ENCODE data around the gene MAPK4. TPM values are rescaled to one million over a fixed set of nuclear protein-coding genes. Genes with fewer than 3 reads are reported as not detected.

MAPK4 gene
- total RNA-seq, 3 donors from 2014 or later, result 0.41 to 9.9 (median 0.43) TPM

DNA sequence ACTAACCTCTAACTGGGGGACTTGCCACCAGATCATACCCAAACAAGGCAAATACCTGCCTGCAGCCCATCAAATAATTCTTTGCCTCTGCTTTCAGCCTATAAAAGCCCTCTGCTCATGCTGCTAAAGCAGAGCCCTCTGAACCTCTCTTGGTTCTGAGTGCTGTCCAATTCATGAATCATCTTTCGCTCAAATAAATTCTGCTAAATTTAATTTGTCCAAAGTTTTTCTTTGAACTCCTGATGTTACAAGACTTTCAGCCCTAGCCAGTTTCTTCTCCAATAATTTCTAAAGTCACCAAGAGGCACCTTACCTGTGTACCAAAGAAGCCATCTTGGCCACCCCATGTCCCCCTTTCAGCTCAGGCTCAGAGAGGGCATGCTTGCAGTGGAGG lies 188.0 kb downstream of the MAPK4 start:
- Histone ChIP-seq H3K4me3 (no peak overlapping the region), H3K9me3 (no peaks in the 10 kb centered on the region), H3K36me3 (ENCODE audit: low read depth) (no peaks in the 10 kb centered on the region), H3K4me1 (ENCODE audit: low read depth) (no peaks in the 10 kb centered on the region)
- no peak for ATAC-seq
- TF ChIP-seq, protein P1, sequence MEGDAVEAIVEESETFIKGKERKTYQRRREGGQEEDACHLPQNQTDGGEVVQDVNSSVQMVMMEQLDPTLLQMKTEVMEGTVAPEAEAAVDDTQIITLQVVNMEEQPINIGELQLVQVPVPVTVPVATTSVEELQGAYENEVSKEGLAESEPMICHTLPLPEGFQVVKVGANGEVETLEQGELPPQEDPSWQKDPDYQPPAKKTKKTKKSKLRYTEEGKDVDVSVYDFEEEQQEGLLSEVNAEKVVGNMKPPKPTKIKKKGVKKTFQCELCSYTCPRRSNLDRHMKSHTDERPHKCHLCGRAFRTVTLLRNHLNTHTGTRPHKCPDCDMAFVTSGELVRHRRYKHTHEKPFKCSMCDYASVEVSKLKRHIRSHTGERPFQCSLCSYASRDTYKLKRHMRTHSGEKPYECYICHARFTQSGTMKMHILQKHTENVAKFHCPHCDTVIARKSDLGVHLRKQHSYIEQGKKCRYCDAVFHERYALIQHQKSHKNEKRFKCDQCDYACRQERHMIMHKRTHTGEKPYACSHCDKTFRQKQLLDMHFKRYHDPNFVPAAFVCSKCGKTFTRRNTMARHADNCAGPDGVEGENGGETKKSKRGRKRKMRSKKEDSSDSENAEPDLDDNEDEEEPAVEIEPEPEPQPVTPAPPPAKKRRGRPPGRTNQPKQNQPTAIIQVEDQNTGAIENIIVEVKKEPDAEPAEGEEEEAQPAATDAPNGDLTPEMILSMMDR (IDR thresholded peaks at IDR 0.05), result no peak
- intact Hi-C loops (cut with DNase I, micrococcal nuclease), result no loop called here
- DNase-seq, result no peak

DNA sequence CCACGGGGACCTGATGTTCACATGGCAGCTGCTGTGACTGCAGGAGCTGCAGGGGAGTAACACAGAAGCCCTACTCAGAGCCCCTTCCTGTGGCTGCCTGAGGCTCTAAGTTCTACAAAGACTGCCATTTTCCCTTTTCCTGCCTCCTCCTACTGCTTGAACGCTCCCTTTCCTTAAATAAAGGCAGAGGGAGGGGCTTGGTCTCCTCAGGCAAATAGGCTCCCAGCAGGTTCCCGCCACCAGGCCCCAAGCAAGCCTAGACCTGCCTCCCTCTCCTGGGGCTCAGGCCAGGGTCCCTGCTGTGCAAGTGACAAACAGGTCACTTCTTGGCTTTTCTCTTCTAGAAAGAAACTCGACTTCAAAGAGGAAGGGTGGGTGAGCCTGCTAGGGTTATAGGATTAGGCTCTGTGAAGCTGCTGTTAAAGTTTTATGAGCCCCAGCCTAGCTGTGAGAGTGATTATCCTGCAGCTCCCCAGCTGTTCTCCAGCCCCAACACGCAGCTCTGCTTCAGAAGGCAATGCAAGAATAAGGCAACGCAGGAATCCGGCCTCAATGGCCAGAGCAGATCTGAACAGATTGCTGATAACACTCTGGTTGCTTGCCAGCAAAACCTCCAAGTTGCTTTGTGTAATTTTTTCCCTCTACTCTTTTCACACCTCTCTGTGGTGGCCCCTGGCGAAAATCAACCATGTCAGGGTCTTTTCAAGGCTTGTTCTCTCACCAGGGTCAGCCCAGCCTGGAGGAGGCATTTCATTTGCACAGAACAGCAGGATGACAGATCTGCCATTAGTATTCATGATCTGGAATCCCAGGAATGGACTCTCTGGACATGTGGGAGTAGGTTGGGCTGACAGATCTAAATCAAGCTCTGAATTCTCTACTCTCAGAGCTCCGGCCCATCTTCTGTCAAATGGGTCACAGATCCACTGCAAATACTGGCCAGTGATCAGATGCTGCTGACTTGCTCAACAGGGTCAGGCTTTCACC lies 188.6 kb downstream of the MAPK4 start:
- ATAC-seq (peak; percentile 42), DNase-seq (peak in 1 of 3 donors; percentile 36)
- H3K36me3 ChIP-seq (ENCODE audit: low read depth), result no peaks in the 10 kb centered on the region
- no peaks in the 10 kb centered on the region for H3K4me1 ChIP-seq (ENCODE audit: low read depth)
- intact Hi-C loops (cut with DNase I, micrococcal nuclease), result no loop called here
- no peaks in the 10 kb centered on the region for H3K9me3 ChIP-seq
- TF ChIP-seq, protein P1 (IDR thresholded peaks at IDR 0.05), result no peak
- H3K4me3 ChIP-seq, result no peak overlapping the region

DNA sequence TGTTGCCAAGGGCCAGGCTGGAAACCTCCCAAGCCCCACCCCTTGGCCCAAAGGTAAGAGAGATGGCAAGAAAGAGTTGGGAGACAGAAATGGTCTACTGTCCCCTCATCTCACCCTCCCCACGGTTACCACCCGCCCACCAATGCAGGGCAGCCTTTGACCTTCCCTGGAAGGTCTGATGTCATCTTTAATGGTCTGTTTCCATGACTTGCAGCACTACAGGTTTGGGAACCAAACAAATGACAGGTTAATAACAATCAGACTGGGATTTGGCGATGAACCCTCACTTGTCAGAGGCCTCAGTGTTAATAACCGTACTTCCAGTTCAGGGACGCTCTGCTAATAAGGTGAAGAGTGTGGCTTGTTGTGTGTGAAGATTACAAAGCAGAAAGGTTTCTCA lies 189.5 kb downstream of the MAPK4 start:
- intact Hi-C loops (cut with DNase I, micrococcal nuclease), result no loop called here
- H3K9me3 ChIP-seq, result no peaks in the 10 kb centered on the region

DNA sequence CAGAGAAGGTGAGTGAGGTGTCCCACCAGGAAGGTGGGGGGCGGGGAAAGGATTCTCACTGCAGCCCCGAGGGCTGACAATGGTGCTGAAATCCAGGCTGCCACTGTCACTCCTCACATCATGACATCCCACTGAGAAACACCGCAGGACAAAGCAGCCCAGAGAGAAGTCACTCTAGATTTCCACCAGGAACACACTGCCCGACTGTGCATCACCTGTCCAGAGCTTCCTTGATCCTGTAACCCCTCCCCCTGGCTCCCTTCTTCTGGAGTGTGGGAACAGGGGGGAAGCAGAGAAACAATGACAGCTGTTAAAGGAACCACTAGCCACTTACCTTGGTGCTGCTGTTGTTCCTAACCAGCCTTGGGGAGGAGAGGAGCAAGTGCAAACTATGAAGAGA lies 190.1 kb downstream of the MAPK4 start:
- H3K4me1 ChIP-seq (ENCODE audit: low read depth), result no peaks in the 10 kb centered on the region
- no peaks in the 10 kb centered on the region for H3K9me3 ChIP-seq
- no peak for DNase-seq
- no peak for ATAC-seq
- TF ChIP-seq, protein P1 (IDR thresholded peaks at IDR 0.05), result no peak
- H3K36me3 ChIP-seq (ENCODE audit: low read depth), result no peaks in the 10 kb centered on the region
- intact Hi-C loops (cut with DNase I, micrococcal nuclease), result no loop called here
- no peak overlapping the region for H3K4me3 ChIP-seq

More for the DNA sequence above, 189.5 kb downstream of the MAPK4 start:
- no peak for DNase-seq
- no peak for ATAC-seq
- Histone ChIP-seq H3K36me3 (ENCODE audit: low read depth) (no peaks in the 10 kb centered on the region), H3K4me1 (ENCODE audit: low read depth) (no peaks in the 10 kb centered on the region), H3K4me3 (no peak overlapping the region)
- TF ChIP-seq, protein P1 (IDR thresholded peaks at IDR 0.05), result no peak

DNA sequence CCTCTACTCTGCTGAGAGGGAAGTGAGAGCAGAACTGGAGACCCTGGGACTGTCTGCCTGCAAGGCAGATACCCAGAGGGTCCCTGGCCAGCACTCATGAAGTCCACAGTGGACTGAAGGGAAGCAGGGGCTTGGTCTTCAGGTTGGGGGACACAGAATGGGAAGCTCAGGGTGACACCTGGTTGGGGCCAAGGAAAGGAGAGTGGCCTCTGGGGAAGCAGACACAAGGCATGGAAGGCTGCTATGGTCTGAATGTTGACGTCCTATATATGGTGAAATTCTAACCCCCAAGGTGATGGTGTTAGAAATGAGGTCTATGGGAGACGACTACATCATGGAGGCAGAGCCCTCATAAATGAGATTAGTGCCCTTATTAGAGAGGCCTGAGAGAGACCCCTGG lies 190.7 kb downstream of the MAPK4 start:
- Histone ChIP-seq H3K9me3 (no peaks in the 10 kb centered on the region), H3K4me3 (no peak overlapping the region), H3K4me1 (ENCODE audit: low read depth) (no peaks in the 10 kb centered on the region), H3K36me3 (ENCODE audit: low read depth) (no peaks in the 10 kb centered on the region)
- DNase-seq, result no peak
- no peak for ATAC-seq
- intact Hi-C loops (cut with DNase I, micrococcal nuclease), result no loop called here
- TF ChIP-seq, protein P1 (IDR thresholded peaks at IDR 0.05), result no peak

Data from mucosa of descending colon (tissue), 3 donors.